ENCODE measurements around the gene MACROH2A1.

DNA sequence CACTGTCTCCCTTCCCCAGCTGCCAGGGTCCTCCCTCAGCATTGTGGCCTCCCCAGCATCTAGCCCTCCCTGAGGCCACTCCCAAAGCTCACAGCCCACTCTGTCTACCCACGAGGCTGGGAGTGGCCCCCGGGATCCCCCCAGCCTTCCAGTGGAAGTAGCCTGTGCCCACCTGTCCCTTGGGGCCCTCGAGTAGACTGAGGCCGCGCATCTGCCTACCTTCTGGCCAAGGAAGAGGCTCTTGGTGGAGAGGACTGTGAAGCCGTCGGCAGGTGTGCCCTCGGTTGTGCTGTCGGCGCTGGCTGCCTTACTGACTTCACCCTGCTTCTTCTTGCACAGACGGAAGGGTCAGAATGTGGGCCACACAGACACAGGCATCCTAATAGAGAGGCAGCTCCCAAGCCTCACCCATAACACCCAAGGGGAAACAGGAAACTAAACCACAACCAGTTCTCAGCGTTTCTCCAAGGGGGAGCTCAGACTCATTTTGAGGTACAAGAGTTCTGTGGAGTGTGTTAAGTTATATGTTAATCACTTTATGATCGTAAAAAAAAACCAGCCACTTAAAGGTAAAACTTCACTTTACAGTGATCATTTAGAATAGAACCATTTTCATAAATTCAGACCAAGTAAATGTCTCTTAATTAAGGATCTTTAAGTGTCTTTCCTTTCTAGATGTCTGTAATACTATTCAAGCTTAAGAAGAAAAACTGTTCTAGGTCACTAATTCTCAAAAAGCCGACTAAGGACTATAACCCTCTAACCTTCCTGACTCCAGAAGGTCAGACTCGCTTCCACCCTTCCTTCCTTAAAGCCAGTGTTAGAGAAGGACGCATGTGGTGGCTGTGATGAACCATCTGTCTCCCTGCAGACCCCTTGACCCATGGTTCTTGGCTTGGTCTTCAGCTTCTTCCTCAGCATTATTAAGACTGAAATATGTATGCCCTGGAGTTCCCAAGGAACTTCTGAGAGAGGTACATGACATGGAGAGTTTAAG is 38.5 kb downstream of the MACROH2A1 start:
- TF ChIP-seq CTCF (conservative IDR thresholded peaks at IDR 0.05), result no peak
- no peak for TF ChIP-seq ZFX (IDR thresholded peaks at IDR 0.05)
